ENCODE data around the gene BMP3.

The BMP3 gene

DNA sequence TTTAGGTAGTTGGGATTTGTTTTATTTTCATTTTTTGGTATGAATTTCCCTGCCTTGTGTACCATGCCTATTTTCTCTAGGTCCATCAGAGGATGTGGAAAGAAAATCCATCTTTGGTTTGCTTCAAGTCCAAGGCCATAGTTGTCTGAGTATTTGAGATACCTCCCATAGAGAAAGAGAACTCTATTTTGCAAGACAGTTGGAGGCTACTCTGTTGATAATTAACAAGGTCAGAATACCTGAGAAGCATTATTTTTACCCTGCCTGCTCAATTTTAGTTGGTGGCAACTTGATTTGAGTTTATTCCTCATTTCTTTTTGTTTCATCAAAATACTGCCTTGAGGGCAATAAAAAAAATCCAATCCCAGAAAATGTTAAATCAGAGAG is 30.8 kb downstream of the BMP3 start:
- TF ChIP-seq, protein P1, sequence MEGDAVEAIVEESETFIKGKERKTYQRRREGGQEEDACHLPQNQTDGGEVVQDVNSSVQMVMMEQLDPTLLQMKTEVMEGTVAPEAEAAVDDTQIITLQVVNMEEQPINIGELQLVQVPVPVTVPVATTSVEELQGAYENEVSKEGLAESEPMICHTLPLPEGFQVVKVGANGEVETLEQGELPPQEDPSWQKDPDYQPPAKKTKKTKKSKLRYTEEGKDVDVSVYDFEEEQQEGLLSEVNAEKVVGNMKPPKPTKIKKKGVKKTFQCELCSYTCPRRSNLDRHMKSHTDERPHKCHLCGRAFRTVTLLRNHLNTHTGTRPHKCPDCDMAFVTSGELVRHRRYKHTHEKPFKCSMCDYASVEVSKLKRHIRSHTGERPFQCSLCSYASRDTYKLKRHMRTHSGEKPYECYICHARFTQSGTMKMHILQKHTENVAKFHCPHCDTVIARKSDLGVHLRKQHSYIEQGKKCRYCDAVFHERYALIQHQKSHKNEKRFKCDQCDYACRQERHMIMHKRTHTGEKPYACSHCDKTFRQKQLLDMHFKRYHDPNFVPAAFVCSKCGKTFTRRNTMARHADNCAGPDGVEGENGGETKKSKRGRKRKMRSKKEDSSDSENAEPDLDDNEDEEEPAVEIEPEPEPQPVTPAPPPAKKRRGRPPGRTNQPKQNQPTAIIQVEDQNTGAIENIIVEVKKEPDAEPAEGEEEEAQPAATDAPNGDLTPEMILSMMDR (IDR thresholded peaks at IDR 0.05; ENCODE audit: low read length, missing control alignments) = no peak
- no peak for DNase-seq (ENCODE audit: low read depth)
- no peak overlapping the region for H3K4me3 ChIP-seq (replicated peaks; ENCODE audit: low read depth, low read length)

DNA sequence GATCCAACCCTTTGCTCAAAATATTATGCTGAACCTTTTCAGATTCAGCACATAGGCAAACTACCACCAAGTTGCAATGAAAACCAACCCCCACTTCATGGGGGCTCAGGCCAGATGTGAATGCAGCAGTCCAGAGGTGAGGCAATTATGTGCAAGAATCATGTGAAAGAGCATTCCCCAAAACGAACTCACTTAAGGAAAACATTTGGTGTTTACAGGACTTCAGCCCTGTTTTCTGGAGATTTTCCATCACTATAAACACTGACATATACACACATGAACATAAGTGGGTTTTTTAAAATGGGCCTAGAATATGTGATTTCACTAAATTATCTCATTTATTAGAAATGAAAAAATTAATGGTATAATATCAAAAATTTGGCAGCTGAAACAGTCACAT is 31.5 kb downstream of the BMP3 start:
- DNase-seq (ENCODE audit: low read depth) = no peak
- H3K4me3 ChIP-seq (replicated peaks; ENCODE audit: low read depth, low read length) = no peak overlapping the region
- TF ChIP-seq, protein P1 (IDR thresholded peaks at IDR 0.05; ENCODE audit: low read length, missing control alignments) = no peak

DNA sequence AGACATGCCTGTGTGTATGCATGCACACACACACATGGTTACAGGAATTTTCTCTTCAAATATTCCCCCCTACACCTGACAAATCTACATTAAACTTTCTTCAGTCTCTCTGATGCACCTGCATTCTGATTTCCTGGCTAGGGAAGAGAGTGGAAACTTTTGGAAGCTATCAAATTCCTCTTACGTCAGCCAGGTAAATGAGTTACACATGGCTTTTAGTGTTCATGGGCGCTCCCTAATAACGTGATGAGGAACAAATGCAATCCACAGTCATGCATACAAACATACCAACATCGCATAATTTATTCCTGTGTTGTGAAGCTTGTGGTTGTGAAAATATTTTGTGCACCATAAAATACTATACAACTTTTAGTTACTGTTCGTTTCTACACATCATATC is 34.9 kb downstream of the BMP3 start:
- H3K4me3 ChIP-seq (replicated peaks; ENCODE audit: low read depth, low read length) = no peak overlapping the region
- no peak for DNase-seq (ENCODE audit: low read depth)
- TF ChIP-seq, protein P1 (IDR thresholded peaks at IDR 0.05; ENCODE audit: low read length, missing control alignments) = no peak

DNA sequence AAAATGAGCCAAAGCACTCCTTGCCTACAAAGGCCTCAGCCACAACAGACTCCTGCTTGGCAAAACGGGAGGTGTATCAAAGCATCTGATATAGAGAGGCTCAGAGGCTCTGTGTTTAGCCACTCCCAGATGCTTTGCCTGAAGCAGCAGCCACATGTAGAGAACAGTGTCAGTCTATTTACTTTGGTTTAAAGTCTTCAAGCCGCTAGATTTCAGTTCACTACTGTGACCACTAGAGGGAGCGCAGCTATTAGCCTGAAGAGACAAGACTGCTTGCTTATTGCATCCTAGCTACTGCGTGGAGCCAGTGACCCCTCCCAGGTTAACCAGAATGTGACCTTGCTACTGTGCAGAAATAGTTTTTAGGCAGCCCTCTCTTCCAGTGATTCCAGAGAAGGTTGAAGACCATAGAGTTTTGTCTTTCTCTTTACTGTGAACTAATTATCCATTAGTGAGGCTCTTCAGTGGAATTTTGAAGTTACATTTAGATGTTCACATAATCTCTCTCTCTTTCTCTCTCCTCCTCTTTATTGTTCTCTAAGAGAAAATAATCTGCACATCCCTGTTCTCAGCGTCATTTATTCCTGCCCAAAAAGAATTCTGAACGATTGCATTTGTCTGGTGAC is 39.3 kb downstream of the BMP3 start:
- TF ChIP-seq, protein P1 (IDR thresholded peaks at IDR 0.05; ENCODE audit: low read length, missing control alignments) = peak; percentile 98
- no peak overlapping the region for H3K4me3 ChIP-seq (replicated peaks; ENCODE audit: low read depth, low read length)
- peak; percentile 94 for DNase-seq (ENCODE audit: low read depth)

DNA sequence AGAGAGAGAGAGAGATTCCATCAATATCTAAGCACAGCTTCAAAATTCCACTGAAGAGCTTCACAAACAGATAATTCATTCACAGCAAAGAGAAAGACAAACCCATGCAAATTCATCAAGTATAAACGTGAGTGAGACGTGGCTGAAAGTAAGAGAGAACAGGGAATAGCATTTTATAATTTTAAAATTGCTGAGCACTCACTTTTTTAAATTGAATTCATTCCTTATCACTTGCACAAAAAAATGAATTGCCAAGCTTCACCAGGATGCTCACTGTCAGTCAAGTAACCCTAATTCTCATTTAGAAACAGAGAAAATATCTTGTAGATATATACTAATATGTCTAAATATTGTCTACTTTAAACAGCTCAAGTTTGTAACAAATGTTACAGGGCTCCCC is 40.5 kb downstream of the BMP3 start:
- H3K4me3 ChIP-seq (replicated peaks; ENCODE audit: low read depth, low read length) = no peak overlapping the region
- DNase-seq (ENCODE audit: low read depth) = no peak
- TF ChIP-seq, protein P1 (IDR thresholded peaks at IDR 0.05; ENCODE audit: low read length, missing control alignments) = no peak

DNA sequence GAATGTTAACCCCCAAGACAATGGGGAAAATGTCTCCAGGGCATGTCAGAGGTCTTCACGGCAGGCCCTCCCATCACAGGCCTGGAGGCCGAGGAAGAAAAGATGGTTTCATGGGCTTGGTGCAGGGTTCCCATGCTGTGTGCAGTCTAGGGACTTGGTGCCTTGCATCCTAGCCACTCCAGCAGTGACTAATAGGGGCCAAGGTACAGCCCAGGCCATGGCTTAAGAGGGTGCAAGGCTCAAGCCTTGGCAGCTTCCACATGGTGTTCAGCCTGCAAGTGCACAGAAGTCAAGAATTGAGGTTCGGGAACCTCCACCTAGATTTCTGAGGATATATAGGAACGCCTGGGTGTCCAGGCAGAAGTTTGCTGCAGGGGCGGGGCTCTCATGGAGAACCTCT is 50.6 kb downstream of the BMP3 start:
- TF ChIP-seq, protein P1 (IDR thresholded peaks at IDR 0.05; ENCODE audit: low read length, missing control alignments) = no peak
- no peak overlapping the region for H3K4me3 ChIP-seq (replicated peaks; ENCODE audit: low read depth, low read length)

DNA sequence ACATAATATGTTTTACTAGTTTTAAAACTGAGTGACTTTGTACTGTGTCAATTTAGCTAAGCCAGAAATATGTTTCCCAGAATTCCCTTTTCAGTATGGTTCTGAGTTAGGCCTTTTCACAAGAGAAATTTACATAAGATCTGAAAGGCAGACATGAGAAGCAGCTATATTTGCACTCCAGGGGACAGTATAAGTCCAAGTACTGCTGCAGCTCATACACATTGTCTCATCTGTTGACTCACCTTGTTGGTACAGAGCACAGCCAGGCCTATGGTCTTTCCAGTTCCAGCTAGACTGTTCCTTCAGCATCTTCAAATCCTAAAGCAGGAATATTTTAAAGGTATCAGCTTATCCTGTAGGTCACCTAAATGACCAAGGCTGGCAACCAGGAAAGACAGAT is 53.5 kb downstream of the BMP3 start:
- TF ChIP-seq, protein P1 (IDR thresholded peaks at IDR 0.05; ENCODE audit: low read length, missing control alignments) = peak; percentile 57
- peak; percentile 63 for DNase-seq (ENCODE audit: low read depth)
- H3K4me3 ChIP-seq (replicated peaks; ENCODE audit: low read depth, low read length) = no peak overlapping the region

More for the DNA sequence above, 50.6 kb downstream of the BMP3 start:
- DNase-seq (ENCODE audit: low read depth) = no peak

Measured in fibroblast of pulmonary artery (primary cell).